ENCODE data around the gene SCMH1. TPM values are rescaled to one million over a fixed set of nuclear protein-coding genes. Genes with fewer than 3 reads are reported as not detected.

Gene SCMH1
- total RNA-seq, 4 donors from 2014 or later, result 76.5 to 110 (median 92.4) TPM

DNA sequence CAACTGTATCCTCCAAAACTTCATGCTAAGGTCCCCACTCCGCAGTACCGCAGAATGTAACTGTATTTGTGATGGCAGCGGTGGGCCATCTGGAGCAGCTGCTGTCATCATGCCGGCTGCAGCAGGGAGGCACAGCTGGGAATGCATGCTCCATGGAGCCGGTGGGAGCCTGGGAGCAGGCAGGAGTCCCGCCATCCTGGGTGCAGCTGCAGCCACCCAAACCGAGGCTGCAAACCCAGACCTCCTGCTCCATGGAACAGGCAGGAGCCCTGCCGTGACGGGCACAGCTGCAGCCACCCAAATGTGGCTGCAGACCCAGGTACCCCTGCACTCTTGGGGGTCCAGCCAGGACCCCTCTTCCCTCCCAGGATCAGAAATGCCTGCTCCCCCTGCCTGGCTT is 80.3 kb downstream of the SCMH1 start:
- no peaks in the 10 kb centered on the region for H3K9me3 ChIP-seq
- no peaks in the 10 kb centered on the region for H3K27me3 ChIP-seq
- H3K4me3 ChIP-seq, result no peak overlapping the region
- peaks cover 0 to 31% (median 5%) of the 10 kb centered on the region in 4 donors for H3K36me3 ChIP-seq
- DNase-seq (ENCODE audit: extremely low spot score), result no peak
- H3K4me1 ChIP-seq, result peaks cover 0 to 9% (median 6%) of the 10 kb centered on the region in 4 donors
- TF ChIP-seq POLR2A (IDR thresholded peaks at IDR 0.05; ENCODE audit: low read depth) (no peak), POLR2AphosphoS5 (IDR thresholded peaks at IDR 0.05) (no peak)
- intact Hi-C loops (cut with DNase I), result loop anchor here (5.0 kb wide), 1 partner anchor 70 kb away; no protein-coding TSS in a partner anchor
- H3K27ac ChIP-seq (replicated peaks in 1 of 4), result no peak overlapping the region
- WGBS, result 93% methylated on average over 7 of the region's 9 CpGs

DNA sequence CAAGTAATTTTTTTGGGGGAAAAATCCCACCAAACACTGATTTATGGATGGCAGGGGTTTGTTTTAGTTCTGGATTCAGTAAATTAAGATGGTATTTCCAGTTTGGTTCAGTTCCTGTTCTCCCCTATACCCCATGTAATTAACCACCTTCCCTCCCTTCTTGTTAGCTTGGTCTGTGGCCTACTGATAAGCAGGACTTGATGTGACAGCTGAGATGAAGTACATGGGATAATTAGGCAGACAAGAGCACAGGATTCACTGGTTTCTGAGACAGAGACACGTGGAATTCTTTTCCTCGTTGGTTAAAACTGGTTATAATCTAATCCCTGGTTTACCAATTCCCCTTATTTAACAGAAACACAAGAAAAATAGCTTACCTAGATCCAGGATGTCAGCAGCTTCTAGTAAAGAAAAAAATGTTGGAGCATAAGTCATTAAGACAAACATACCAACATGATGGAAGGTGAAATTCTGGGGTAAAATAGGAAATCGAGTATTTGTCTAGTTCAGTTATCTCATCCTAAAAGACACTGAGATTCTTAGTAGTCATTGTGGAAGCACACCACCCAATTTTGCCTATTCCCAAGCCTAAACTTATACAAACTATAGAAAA is 81.5 kb downstream of the SCMH1 start:
- peaks cover 0 to 16% (median 9%) of the 10 kb centered on the region in 4 donors for H3K4me1 ChIP-seq
- no peak for DNase-seq (ENCODE audit: extremely low spot score)
- WGBS, result 90% methylated on average over 3 of the region's 3 CpGs
- H3K36me3 ChIP-seq, result peaks cover 0 to 31% (median 5%) of the 10 kb centered on the region in 4 donors
- no peak overlapping the region for H3K4me3 ChIP-seq
- no peak overlapping the region for H3K27ac ChIP-seq (replicated peaks in 1 of 4)
- TF ChIP-seq, protein P1, sequence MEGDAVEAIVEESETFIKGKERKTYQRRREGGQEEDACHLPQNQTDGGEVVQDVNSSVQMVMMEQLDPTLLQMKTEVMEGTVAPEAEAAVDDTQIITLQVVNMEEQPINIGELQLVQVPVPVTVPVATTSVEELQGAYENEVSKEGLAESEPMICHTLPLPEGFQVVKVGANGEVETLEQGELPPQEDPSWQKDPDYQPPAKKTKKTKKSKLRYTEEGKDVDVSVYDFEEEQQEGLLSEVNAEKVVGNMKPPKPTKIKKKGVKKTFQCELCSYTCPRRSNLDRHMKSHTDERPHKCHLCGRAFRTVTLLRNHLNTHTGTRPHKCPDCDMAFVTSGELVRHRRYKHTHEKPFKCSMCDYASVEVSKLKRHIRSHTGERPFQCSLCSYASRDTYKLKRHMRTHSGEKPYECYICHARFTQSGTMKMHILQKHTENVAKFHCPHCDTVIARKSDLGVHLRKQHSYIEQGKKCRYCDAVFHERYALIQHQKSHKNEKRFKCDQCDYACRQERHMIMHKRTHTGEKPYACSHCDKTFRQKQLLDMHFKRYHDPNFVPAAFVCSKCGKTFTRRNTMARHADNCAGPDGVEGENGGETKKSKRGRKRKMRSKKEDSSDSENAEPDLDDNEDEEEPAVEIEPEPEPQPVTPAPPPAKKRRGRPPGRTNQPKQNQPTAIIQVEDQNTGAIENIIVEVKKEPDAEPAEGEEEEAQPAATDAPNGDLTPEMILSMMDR (IDR thresholded peaks at IDR 0.05), result no peak
- TF ChIP-seq POLR2A (IDR thresholded peaks at IDR 0.05; ENCODE audit: low read depth) (no peak), POLR2AphosphoS5 (IDR thresholded peaks at IDR 0.05) (no peak), EP300 (IDR thresholded peaks at IDR 0.05) (no peak)
- intact Hi-C loops (cut with DNase I), result loop anchor here (5.0 kb wide), 1 partner anchor 72 kb away; no protein-coding TSS in a partner anchor
- H3K27me3 ChIP-seq, result no peaks in the 10 kb centered on the region
- no peaks in the 10 kb centered on the region for H3K9me3 ChIP-seq

DNA sequence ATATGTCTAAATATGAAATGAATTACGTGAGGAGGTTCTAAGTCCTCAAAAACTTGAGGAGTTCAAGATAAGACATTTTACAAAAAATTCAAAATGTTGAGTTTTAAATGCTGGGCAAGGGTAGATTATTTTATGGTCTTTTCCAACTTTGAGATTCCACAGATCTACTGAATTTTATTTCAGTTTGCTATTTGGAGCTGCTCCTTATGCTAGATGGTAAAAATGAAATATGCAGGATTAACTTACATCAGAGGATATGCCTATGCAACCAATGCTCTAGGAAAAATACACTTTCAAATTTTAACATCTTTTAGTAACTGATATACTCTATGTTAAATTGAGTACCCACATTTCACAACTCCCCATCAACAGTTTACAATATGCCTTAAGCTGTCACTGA is 83.1 kb downstream of the SCMH1 start:
- H3K4me3 ChIP-seq, result no peak overlapping the region
- intact Hi-C loops (cut with DNase I), result no loop called here
- H3K36me3 ChIP-seq, result peaks cover 0 to 31% (median 5%) of the 10 kb centered on the region in 4 donors
- H3K9me3 ChIP-seq, result no peaks in the 10 kb centered on the region
- no peak overlapping the region for H3K27ac ChIP-seq (replicated peaks in 1 of 4)
- H3K4me1 ChIP-seq, result peaks cover 0 to 32% (median 14%) of the 10 kb centered on the region in 4 donors
- no peaks in the 10 kb centered on the region for H3K27me3 ChIP-seq
- TF ChIP-seq, protein P1 (IDR thresholded peaks at IDR 0.05), result no peak
- TF ChIP-seq EP300 (IDR thresholded peaks at IDR 0.05) (no peak), POLR2AphosphoS5 (IDR thresholded peaks at IDR 0.05) (no peak), POLR2A (IDR thresholded peaks at IDR 0.05; ENCODE audit: low read depth) (no peak)
- DNase-seq (ENCODE audit: extremely low spot score), result no peak
- WGBS, result 97% methylated on average over 1 of the region's 1 CpG

DNA sequence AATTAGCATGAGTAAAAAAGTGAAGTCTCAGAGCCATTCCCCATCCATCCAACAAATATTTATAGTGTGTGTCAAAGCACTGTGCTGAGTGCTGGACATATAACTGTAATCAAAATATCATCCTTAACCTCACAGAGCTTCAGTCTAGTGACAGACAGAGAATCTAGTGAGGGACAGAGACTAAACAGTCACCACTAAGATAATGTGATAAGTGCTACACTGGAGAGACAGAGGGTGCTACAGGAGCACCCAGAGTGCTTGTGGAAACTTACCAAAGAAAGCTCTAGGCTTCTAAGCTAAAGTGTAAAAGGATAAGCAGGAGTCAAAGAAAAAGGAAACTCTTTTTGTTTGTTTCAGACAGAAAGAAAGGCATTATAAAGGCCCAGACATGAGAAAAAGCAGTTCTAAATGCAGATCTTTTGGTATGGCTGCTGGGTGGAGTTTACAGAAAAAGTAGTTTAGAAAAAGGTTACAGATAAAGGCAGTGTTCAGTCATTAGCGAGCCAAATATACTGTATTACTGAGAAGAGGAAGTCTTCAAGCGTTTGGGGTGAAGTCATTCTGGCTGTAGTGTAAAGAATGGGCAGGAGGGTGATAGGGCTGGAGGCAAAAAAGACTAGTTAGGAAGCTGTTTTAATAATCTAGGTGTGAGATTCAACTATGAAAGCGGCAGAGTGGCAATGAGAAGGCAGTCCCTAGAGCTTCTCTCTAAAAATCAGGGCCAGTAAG is 83.8 kb downstream of the SCMH1 start:
- Histone ChIP-seq H3K27me3 (no peaks in the 10 kb centered on the region), H3K4me3 (no peak overlapping the region), H3K4me1 (peaks cover 0 to 39% (median 21%) of the 10 kb centered on the region in 4 donors), H3K36me3 (peaks cover 0 to 30% (median 5%) of the 10 kb centered on the region in 4 donors), H3K9me3 (no peaks in the 10 kb centered on the region), H3K27ac (replicated peaks in 1 of 4) (no peak overlapping the region)
- WGBS, result 92% methylated on average over 3 of the region's 3 CpGs
- TF ChIP-seq EP300 (IDR thresholded peaks at IDR 0.05) (no peak), POLR2A (IDR thresholded peaks at IDR 0.05; ENCODE audit: low read depth) (no peak), POLR2AphosphoS5 (IDR thresholded peaks at IDR 0.05) (no peak)
- TF ChIP-seq, protein P1 (IDR thresholded peaks at IDR 0.05), result no peak
- intact Hi-C loops (cut with DNase I), result no loop called here
- DNase-seq (ENCODE audit: extremely low spot score), result no peak

DNA sequence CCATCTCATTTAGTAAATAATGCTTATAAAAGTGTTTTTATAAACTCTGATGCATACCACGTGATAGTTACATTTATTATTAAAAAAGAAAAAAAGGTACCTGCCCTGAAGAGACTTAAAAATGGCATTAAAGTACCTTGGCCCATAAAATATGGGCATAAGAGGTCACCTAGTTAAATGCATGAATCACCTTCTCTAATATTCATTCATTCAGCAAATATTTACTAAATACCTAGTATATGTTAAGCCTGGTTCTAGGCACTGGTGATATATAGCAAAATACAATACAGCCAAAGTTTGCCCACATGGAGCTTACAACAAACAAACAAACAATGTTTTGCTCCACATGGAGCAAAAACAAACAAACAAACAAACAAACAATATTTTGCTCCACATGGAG is 87.0 kb downstream of the SCMH1 start:
- TF ChIP-seq POLR2A (IDR thresholded peaks at IDR 0.05; ENCODE audit: low read depth), result no peak
- TF ChIP-seq, protein P1 (IDR thresholded peaks at IDR 0.05), result no peak
- no peak for TF ChIP-seq POLR2AphosphoS5 (IDR thresholded peaks at IDR 0.05)
- TF ChIP-seq EP300 (IDR thresholded peaks at IDR 0.05), result no peak
- WGBS, result 86% methylated on average over 1 of the region's 1 CpG
- intact Hi-C loops (cut with DNase I), result no loop called here
- H3K27ac ChIP-seq (replicated peaks in 1 of 4), result no peak overlapping the region
- H3K4me1 ChIP-seq, result peaks cover 20 to 64% (median 43%) of the 10 kb centered on the region in 4 donors
- no peaks in the 10 kb centered on the region for H3K27me3 ChIP-seq
- DNase-seq (ENCODE audit: extremely low spot score), result no peak
- no peaks in the 10 kb centered on the region for H3K9me3 ChIP-seq
- H3K36me3 ChIP-seq, result peaks cover 0 to 11% (median 1%) of the 10 kb centered on the region in 4 donors
- H3K4me3 ChIP-seq, result no peak overlapping the region
